Measurements from ENCODE around the gene RTP2. TPM values are rescaled to one million over a fixed set of nuclear protein-coding genes. Genes with fewer than 3 reads are reported as not detected.

RTP2 gene
- total RNA-seq, 1 experiment from 2014 or later: not detected

- ATAC-seq (peak; percentile 18; the same call in 1 of the 2 replicates), DNase-seq (ENCODE audit: low read depth, low spot score) (peak; percentile 67)
- H3K36me3 ChIP-seq (ENCODE audit: control insufficient read depth, insufficient read depth, low read length): peaks cover 2% of the 10 kb centered on the region; the same call in 1 of the 2 replicates
- POLR2A ChIA-PET: no interaction called here
- H3K27me3 ChIP-seq (ENCODE audit: control insufficient read depth, insufficient read depth, low read length): no peaks in the 10 kb centered on the region
- H3K4me1 ChIP-seq (ENCODE audit: control insufficient read depth, insufficient read depth, low read length): peaks cover 35% of the 10 kb centered on the region
- peak overlapping the region; percentile 79 for H3K27ac ChIP-seq (ENCODE audit: low read length)
- H3K4me3 ChIP-seq (ENCODE audit: low read depth in 2 of 2, low read length in 2 of 2): peak overlapping the region; percentile 59 to 94
- BruUV-seq (replicated peaks): no TSS peak
- intact Hi-C loops (cut with micrococcal nuclease; ENCODE audit: unreplicated experiment): loop anchor here (1.0 to 10.0 kb wide), 5 partner anchors 293 to 1491 kb away; no protein-coding TSS in a partner anchor
- TF ChIP-seq SIN3A (IDR thresholded peaks at IDR 0.05; ENCODE audit: borderline replicate concordance, insufficient read depth, low read depth, low read length) (0 out of 2 replicates have a peak, but pooled peaks have one; percentile 56), POLR2AphosphoS5 (IDR thresholded peaks at IDR 0.05; ENCODE audit: low read depth, low read length) (0 out of 2 replicates have a peak, but pooled peaks have one; percentile 37), TCF7L2 (IDR thresholded peaks at IDR 0.05; ENCODE audit: low read depth, low read length) (no peak), CTCF (IDR thresholded peaks at IDR 0.05) (peak; percentile 94), REST (IDR thresholded peaks at IDR 0.05; ENCODE audit: insufficient read depth in 1 of 2, low read depth in 2 of 2, low read length in 1 of 2) (no peak)
- no peaks in the 10 kb centered on the region for H3K9me3 ChIP-seq (ENCODE audit: control insufficient read depth, insufficient read depth, low read depth, low read length)
- in situ Hi-C loops (cut with HindIII; ENCODE audit: low pct_unique_long_range_greater_than_20kb, low sequenced_read_pairs): loop anchor here (10.0 to 25.0 kb wide), 4 partner anchors 173 to 1403 kb away; no protein-coding TSS in a partner anchor
- CTCF ChIA-PET: interaction anchor here (0.6 to 3.8 kb wide), 15 partner anchors 198 to 1452 kb away, joined by 3 to 57 read pairs (median 4); no protein-coding TSS in a partner anchor
Observed at GRCh38 chr3:187741403-187742350, 39.3 kb upstream of the RTP2 start.

- in situ Hi-C loops (cut with HindIII; ENCODE audit: low pct_unique_long_range_greater_than_20kb, low sequenced_read_pairs): loop anchor here (10.0 to 25.0 kb wide), 4 partner anchors 174 to 1404 kb away; no protein-coding TSS in a partner anchor
- peak overlapping the region; percentile 59 to 94 for H3K4me3 ChIP-seq (ENCODE audit: low read depth in 2 of 2, low read length in 2 of 2)
- no TSS peak for BruUV-seq (replicated peaks)
- H3K27ac ChIP-seq (ENCODE audit: low read length): peak overlapping the region; percentile 79
- H3K36me3 ChIP-seq (ENCODE audit: control insufficient read depth, insufficient read depth, low read length): peaks cover 2% of the 10 kb centered on the region; the same call in 1 of the 2 replicates
- H3K9me3 ChIP-seq (ENCODE audit: control insufficient read depth, insufficient read depth, low read depth, low read length): no peaks in the 10 kb centered on the region
- DNase-seq (ENCODE audit: low read depth, low spot score) (no peak), ATAC-seq (peak; percentile 26)
- intact Hi-C loops (cut with micrococcal nuclease; ENCODE audit: unreplicated experiment): loop anchor here (1.0 to 10.0 kb wide), 5 partner anchors 294 to 1492 kb away; no protein-coding TSS in a partner anchor
- TF ChIP-seq TCF7L2 (IDR thresholded peaks at IDR 0.05; ENCODE audit: low read depth, low read length) (peak; percentile 48; the same call in 1 of the 2 replicates), SIN3A (IDR thresholded peaks at IDR 0.05; ENCODE audit: borderline replicate concordance, insufficient read depth, low read depth, low read length) (no peak), REST (IDR thresholded peaks at IDR 0.05; ENCODE audit: insufficient read depth in 1 of 2, low read depth in 2 of 2, low read length in 1 of 2) (no peak), POLR2AphosphoS5 (IDR thresholded peaks at IDR 0.05; ENCODE audit: low read depth, low read length) (no peak), CTCF (IDR thresholded peaks at IDR 0.05) (peak; percentile 96)
- CTCF ChIA-PET: interaction anchor here (0.5 to 3.8 kb wide), 26 partner anchors 9 to 1510 kb away, joined by 3 to 57 read pairs (median 3); partner anchors contain the start of gene LPP
- H3K27me3 ChIP-seq (ENCODE audit: control insufficient read depth, insufficient read depth, low read length): no peaks in the 10 kb centered on the region
- POLR2A ChIA-PET: no interaction called here
- peaks cover 42% of the 10 kb centered on the region for H3K4me1 ChIP-seq (ENCODE audit: control insufficient read depth, insufficient read depth, low read length)
Observed at GRCh38 chr3:187740421-187741399, 38.4 kb upstream of the RTP2 start.
